HCT116 (cell line): ENCODE measurements around the gene BICRA. TPM values are rescaled to one million over a fixed set of nuclear protein-coding genes. Genes with fewer than 3 reads are reported as not detected.

ENCODE experiments used
- ATAC-seq: fragments of 200-7000 bp; cut with Tn5 transposase; 2 replicates; pipeline ENCODE4 v1.9.1; 2020; ENCODE audit warnings: mild to moderate bottlenecking, moderate library complexity
- BruUV-seq: library from RNA; stranded (reverse); fragments of 400-500 nt; replicated peaks from 2 replicates; lab custom pipeline; 2021; lab: Mats Ljungman, UMichigan
- CTCF ChIA-PET: fragments of 300-600 bp; sonication (Branson Sonifier 250); formaldehyde crosslinking; loops from one replicate; lab custom pipeline; 2021; ENCODE audit warnings: antibody characterized with exemption; lab: Charles Lee
- POLR2A ChIA-PET: fragments of 300-600, 350-600 bp; sonication (Branson Sonifier 250); formaldehyde crosslinking; loops from one replicate; lab custom pipeline; 2021; ENCODE audit warnings: antibody characterized with exemption; lab: Charles Lee
- RAD21 ChIA-PET, 2 experiments: fragments of 300-600 bp; sonication (Branson Sonifier 250); formaldehyde crosslinking; loops; one replicate each; lab custom pipeline; 2023; ENCODE audit warnings: low total read pairs in 2 of 2; ENCODE audit not compliant: uncharacterized antibody in 2 of 2, unreplicated experiment in 2 of 2, low non-redundant PET in 1 of 2; lab: Charles Lee
- DNase-seq: peaks from one replicate; pipeline ENCODE4 v3.0.0-alpha.2; 2010; ENCODE audit warnings: low read depth, low spot score
- H2AFZ ChIP-seq: fragments of 200-600 bp; shearing (Covaris generic), sonication (generic); 2 replicates; pipeline ENCODE4 v1.6.1; 2017; ENCODE audit warnings: low read depth, mixed run types, mixed read lengths, antibody characterized with exemption, low read length; ENCODE audit not compliant: poor library complexity, severe bottlenecking
- H3K27ac ChIP-seq: 2 replicates; pipeline ENCODE4 v1.5.1; 2012; ENCODE audit warnings: low read depth, low read length
- H3K27me3 ChIP-seq: fragments of 200-600 bp; sonication (generic); 2 replicates; pipeline ENCODE4 v1.6.1; 2016; ENCODE audit warnings: mixed run types, low read length, mixed read lengths; ENCODE audit not compliant: insufficient read depth
- H3K36me3 ChIP-seq, 2 experiments: fragments of 200-500 bp in 1 of 2; fragments of 200-600 bp in 1 of 2; sonication (Bioruptor generic) in 1 of 2; sonication (generic) in 1 of 2; 2 replicates each; pipeline versions ENCODE4 v1.5.1 to v1.6.1; 2014 to 2016; ENCODE audit warnings: low read length in 2 of 2, inconsistent platforms in 1 of 2, mixed read lengths in 1 of 2, mixed run types in 1 of 2; ENCODE audit not compliant: insufficient read depth in 2 of 2, control insufficient read depth in 1 of 2
- H3K4me1 ChIP-seq, 2 experiments: fragments of 200-600 bp in 1 of 2; sonication (generic) in 1 of 2; 2 replicates each; pipeline versions ENCODE4 v1.5.1 to v1.6.1; 2012 to 2017; ENCODE audit warnings: low read length in 2 of 2, inconsistent platforms in 1 of 2, mild to moderate bottlenecking in 1 of 2, mixed read lengths in 1 of 2, mixed run types in 1 of 2, moderate library complexity in 1 of 2; ENCODE audit not compliant: insufficient read depth in 2 of 2, control insufficient read depth in 1 of 2
- H3K4me2 ChIP-seq: fragments of 200-600 bp; sonication (generic); 2 replicates; pipeline ENCODE4 v1.6.1; 2017; ENCODE audit warnings: mixed run types, low read length, mixed read lengths
- H3K4me3 ChIP-seq, 2 experiments: fragments of 200-600 bp in 1 of 2; sonication (generic) in 1 of 2; replicated peaks in 1 of 2; 2 replicates each; pipeline ENCODE4 v1.5.1; 2011 to 2016; ENCODE audit warnings: low read length in 2 of 2, control low read depth in 1 of 2, low read depth in 1 of 2, mild to moderate bottlenecking in 1 of 2, mixed read lengths in 1 of 2, mixed run types in 1 of 2
- H3K79me2 ChIP-seq: fragments of 200-600 bp; sonication (generic); 2 replicates; pipeline ENCODE4 v1.6.1; 2017; ENCODE audit warnings: mild to moderate bottlenecking, mixed run types, low read length, moderate library complexity, mixed read lengths; ENCODE audit not compliant: insufficient read depth
- H3K9ac ChIP-seq: fragments of 200-600 bp; sonication (generic); 2 replicates; pipeline ENCODE4 v1.6.1; 2016; ENCODE audit warnings: low read length, mixed read lengths
- H3K9me2 ChIP-seq: fragments of 200-600 bp; sonication (generic), shearing (Covaris generic); 2 replicates; pipeline ENCODE4 v1.6.1; 2017; ENCODE audit warnings: mixed run types, mild to moderate bottlenecking, moderate library complexity; ENCODE audit not compliant: insufficient read depth
- H3K9me3 ChIP-seq, 2 experiments: fragments of 200-500 bp in 1 of 2; fragments of 200-600 bp in 1 of 2; sonication (Bioruptor generic) in 1 of 2; sonication (generic) in 1 of 2; 2 replicates each; pipeline ENCODE4 v1.6.1; 2014 to 2017; ENCODE audit warnings: low read length in 2 of 2, mixed read lengths in 2 of 2, inconsistent platforms in 1 of 2, low read depth in 1 of 2, mild to moderate bottlenecking in 1 of 2, mixed run types in 1 of 2, moderate library complexity in 1 of 2; ENCODE audit not compliant: control insufficient read depth in 1 of 2, insufficient read depth in 1 of 2
- H4K20me1 ChIP-seq: fragments of 200-600 bp; sonication (generic), shearing (Covaris generic); 2 replicates; pipeline ENCODE4 v1.6.1; 2017; ENCODE audit warnings: mixed run types, mild to moderate bottlenecking, moderate library complexity; ENCODE audit not compliant: insufficient read depth
- CBX3 ChIP-seq: IDR thresholded peaks from 2 replicates; pipeline ENCODE4 v1.6.1; 2012; ENCODE audit warnings: low read depth
- CTCF ChIP-seq, 3 experiments: fragments of 200-600 bp in 1 of 3; sonication (generic) in 1 of 3; IDR thresholded peaks in 2 of 3; conservative IDR thresholded peaks in 1 of 3; 2 replicates each; pipeline ENCODE4 v1.5.1; 2012 to 2017; ENCODE audit warnings: low read depth in 2 of 3, low read length in 2 of 3, antibody characterized with exemption in 1 of 3, borderline replicate concordance in 1 of 3, control low read depth in 1 of 3, mild to moderate bottlenecking in 1 of 3, mixed read lengths in 1 of 3, mixed run types in 1 of 3, moderate library complexity in 1 of 3; ENCODE audit not compliant: insufficient read depth in 1 of 3
- EGR1 ChIP-seq: IDR thresholded peaks from 2 replicates; pipeline ENCODE4 v1.6.1; 2012; ENCODE audit warnings: low read depth
- ELF1 ChIP-seq: IDR thresholded peaks from 2 replicates; pipeline ENCODE4 v1.6.1; 2012; ENCODE audit warnings: low read depth, borderline replicate concordance
- JUND ChIP-seq: IDR thresholded peaks from 2 replicates; pipeline ENCODE4 v1.6.1; 2012
- MAX ChIP-seq: IDR thresholded peaks from 2 replicates; pipeline ENCODE4 v1.6.1; 2012
- POLR2A ChIP-seq: IDR thresholded peaks from 2 replicates; pipeline ENCODE4 v1.7.0; 2011; ENCODE audit warnings: borderline replicate concordance; ENCODE audit not compliant: insufficient read depth, insufficient read length; ENCODE audit errors: extremely low read depth
- POLR2AphosphoS5 ChIP-seq: IDR thresholded peaks from 2 replicates; pipeline ENCODE4 v1.6.1; 2011; ENCODE audit warnings: mild to moderate bottlenecking, low read depth, low read length, moderate library complexity
- RAD21 ChIP-seq: IDR thresholded peaks from 2 replicates; pipeline ENCODE4 v1.6.1; 2012; ENCODE audit warnings: low read depth, mild to moderate bottlenecking
- YY1 ChIP-seq: IDR thresholded peaks from 2 replicates; pipeline ENCODE4 v1.6.1; 2011; ENCODE audit warnings: low read length, low read depth, moderate library complexity, mild to moderate bottlenecking; ENCODE audit not compliant: insufficient replicate concordance; ENCODE audit errors: extremely low read depth
- ZFX ChIP-seq: fragments of 450-650 bp; IDR thresholded peaks from 2 replicates; pipeline ENCODE4 v1.6.1; 2017
- intact Hi-C: fragments of 100-400 bp; cut with micrococcal nuclease; formaldehyde crosslinking; loops from 2 replicates; pipeline ENCODE4 v1.10.0; 2022
- total RNA-seq: library from RNA; stranded (reverse); gene quantifications from one replicate; pipeline ENCODE4 v1.2.1, GENCODE V29; 2021; ENCODE audit not compliant: unreplicated experiment

BICRA gene
- total RNA-seq, 1 experiment from 2014 or later = 11.3 TPM

GRCh38 chr19:47713046-47714021 lies 104.4 kb downstream of the BICRA start, which contains the start of gene EHD2:
Gene EHD2, plus strand, starts transcription at chr19:47713422. Its CDS starts 3,191 bp downstream, at chr19:47716613.
- Histone ChIP-seq H4K20me1 (no peaks in the 10 kb centered on the region), H3K27me3 (no peaks in the 10 kb centered on the region), H3K4me2 (peak within 1 kb of the TSS; percentile 89), H3K9me2 (no peaks in the 10 kb centered on the region), H3K9me3 (no peaks in the 10 kb centered on the region), H3K27ac (peak within 1 kb of the TSS; percentile 93), H3K9ac (peak within 1 kb of the TSS; percentile 89), H3K36me3 (peaks cover 3 to 12% of the 10 kb centered on the region in 2 experiments; a peak in 1 of 4 replicates), H2AFZ (no peak within 1 kb of the TSS), H3K4me1 (peaks cover 5 to 17% of the 10 kb centered on the region in 2 experiments; a peak in 3 of 4 replicates), H3K79me2 (peaks cover 44% of the 10 kb centered on the region), H3K4me3 (peak within 1 kb of the TSS; percentile 74 to 97)
- intact Hi-C loops = loop anchor here (1.0 to 2.0 kb wide), 2 partner anchors 30 to 75 kb away; no protein-coding TSS in a partner anchor
- DNase-seq (no peak), ATAC-seq (peak; percentile 92)
- ChIA-PET CTCF (interaction anchor here (0.5 to 5.2 kb wide), 21 partner anchors 9 to 404 kb away, joined by 3 to 68 read pairs (median 5); partner anchors contain the start of gene NOP53), POLR2A (interaction anchor here (0.6 to 3.5 kb wide), 7 partner anchors 9 to 285 kb away, joined by 3 to 32 read pairs (median 3); partner anchors contain the start of gene NOP53), RAD21 (interaction anchor here (0.6 to 1.8 kb wide), 5 partner anchors 16 to 105 kb away, joined by 3 to 16 read pairs (median 7); no protein-coding TSS in a partner anchor)
- peak; percentile 24; the same call in 1 of the 2 replicates for TF ChIP-seq ZFX
- TF ChIP-seq POLR2A = peak; percentile 37
- TF ChIP-seq RAD21 = peak; percentile 99
- TF ChIP-seq POLR2AphosphoS5 = peak; percentile 93
- peak; percentile 49; the same call in 1 of the 2 replicates for TF ChIP-seq EGR1
- no peak for TF ChIP-seq JUND
- TF ChIP-seq CBX3 = peak; percentile 62; the same call in 1 of the 2 replicates
- TF ChIP-seq ELF1 = no peak
- 0 out of 2 replicates have a peak, but pooled peaks have one; percentile 23 for TF ChIP-seq MAX
- TF ChIP-seq CTCF (IDR thresholded peaks at IDR 0.05 in 2 of 3, conservative IDR thresholded peaks at IDR 0.05 in 1 of 3; ENCODE audit: borderline replicate concordance in 1 of 3, insufficient read depth in 1 of 3, low read depth in 2 of 3, low read length in 2 of 3) = peak; percentile 83 to 95 (median 90)
- TF ChIP-seq YY1 = no peak
- no TSS peak for BruUV-seq
